GM12872 (cell line): Measurements from ENCODE around the gene CD7.

Experiments
- TF ChIP-seq, protein P1 (sequence below): IDR thresholded peaks from 3 replicates; pipeline ENCODE4 v1.5.1; 2011; ENCODE audit warnings: low read depth, mild to moderate bottlenecking, low read length, moderate library complexity; ENCODE audit not compliant: insufficient read depth

CD7 gene

DNA sequence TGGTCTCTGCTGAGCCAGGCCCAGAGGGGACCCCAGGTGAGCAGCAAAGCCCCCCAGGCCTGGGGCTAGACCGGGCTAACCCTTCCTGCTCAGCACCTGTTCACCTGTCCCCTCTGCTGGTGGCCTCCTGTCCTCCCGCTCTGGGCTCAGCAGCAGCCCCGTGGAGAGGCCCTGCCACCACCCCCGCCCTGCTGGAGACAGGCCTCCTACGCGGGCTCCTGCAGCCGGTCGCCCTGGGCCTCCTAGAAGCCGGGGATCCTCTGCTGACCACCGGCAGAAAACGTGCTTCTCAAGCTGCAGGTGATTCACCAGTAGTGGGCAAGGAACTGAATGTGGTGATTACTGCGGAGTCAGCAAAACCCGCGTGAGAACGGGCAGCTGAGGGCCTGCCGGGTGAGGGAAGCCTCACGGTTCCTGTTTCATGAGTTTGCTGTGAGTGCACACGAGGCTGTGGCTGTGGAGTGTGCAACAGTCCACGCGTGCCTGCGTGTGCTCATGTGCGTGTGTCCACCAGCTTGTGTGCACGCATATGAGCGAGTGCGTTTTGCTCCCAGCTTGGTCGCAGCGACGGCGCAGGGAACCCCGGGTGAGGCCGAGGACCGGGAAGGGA is 15.4 kb upstream of the CD7 start:
- TF ChIP-seq, protein P1, sequence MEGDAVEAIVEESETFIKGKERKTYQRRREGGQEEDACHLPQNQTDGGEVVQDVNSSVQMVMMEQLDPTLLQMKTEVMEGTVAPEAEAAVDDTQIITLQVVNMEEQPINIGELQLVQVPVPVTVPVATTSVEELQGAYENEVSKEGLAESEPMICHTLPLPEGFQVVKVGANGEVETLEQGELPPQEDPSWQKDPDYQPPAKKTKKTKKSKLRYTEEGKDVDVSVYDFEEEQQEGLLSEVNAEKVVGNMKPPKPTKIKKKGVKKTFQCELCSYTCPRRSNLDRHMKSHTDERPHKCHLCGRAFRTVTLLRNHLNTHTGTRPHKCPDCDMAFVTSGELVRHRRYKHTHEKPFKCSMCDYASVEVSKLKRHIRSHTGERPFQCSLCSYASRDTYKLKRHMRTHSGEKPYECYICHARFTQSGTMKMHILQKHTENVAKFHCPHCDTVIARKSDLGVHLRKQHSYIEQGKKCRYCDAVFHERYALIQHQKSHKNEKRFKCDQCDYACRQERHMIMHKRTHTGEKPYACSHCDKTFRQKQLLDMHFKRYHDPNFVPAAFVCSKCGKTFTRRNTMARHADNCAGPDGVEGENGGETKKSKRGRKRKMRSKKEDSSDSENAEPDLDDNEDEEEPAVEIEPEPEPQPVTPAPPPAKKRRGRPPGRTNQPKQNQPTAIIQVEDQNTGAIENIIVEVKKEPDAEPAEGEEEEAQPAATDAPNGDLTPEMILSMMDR, result no peak

DNA sequence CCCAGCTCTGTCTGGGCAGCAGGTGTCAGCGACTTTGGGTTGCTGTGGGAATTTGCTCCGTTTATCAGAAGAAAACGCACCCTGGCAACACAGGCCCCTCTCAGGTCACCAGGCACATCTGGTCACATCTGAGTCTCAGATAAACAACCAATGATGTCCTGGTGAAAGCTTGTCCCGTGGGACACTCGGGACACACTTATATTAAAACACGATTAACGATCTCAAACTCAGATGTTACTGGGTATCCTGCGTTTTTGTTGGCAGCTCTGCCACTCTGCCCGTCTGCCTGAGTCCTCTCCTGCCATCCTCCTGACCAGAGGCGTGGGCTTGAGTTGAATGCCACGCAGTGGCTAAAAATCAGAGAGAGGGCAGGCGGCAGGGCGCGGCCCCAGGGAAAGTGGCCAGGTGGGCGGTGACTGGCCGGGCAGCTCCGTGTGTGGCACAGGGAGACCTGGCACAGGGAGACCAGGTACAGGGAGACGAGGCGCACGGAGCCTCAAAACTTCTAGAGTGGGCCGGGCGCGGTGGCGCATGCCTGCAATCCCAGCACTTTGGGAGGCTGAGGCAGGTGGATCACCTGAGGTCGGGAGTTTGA is 14.0 kb upstream of the CD7 start:
- TF ChIP-seq, protein P1, result no peak

DNA sequence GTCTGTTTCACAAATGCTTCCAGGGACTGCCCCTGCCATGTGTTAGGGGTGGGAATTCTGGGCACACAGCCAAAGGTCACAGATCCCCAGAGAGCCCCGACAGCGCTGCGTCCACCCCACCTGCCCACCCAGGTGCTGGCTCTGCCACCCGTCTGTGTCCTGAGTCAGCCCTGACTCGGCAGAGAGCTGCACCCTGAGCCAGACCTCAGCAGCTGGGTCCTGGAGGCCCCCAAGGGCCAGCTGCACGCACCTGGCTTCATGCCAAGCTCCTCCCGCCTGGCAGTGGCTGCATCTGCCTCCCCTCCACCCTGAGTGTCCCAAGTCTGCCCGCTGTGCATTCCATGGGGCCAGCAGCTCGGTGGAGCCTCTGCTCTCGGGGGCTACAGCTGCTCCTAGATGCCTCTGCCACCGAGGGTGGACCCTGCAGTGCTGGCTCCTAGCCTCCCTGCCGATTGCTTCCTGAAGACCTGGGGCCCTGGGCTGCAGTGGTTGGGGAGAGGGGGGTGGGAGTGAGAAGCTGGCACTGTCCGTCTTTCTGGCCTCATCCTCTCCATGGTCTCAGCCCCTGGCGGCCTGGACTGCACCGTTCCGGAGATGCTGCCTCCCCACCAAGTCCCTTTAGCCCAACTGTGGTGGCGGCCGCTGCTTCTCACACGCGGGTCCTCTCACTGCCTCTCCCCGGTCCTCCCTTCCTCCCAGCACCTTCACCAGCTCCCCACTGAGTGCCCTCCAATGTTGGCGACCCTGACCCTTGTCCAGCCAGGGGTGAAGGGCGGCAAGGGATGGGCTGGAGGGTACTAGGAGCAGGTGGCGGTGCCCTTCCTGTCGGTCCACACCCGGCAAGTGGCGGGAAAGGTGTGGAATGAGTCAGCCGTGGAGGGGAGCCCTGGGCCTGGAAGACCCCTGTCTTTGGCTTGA is 13.2 kb upstream of the CD7 start:
- TF ChIP-seq, protein P1, result no peak

DNA sequence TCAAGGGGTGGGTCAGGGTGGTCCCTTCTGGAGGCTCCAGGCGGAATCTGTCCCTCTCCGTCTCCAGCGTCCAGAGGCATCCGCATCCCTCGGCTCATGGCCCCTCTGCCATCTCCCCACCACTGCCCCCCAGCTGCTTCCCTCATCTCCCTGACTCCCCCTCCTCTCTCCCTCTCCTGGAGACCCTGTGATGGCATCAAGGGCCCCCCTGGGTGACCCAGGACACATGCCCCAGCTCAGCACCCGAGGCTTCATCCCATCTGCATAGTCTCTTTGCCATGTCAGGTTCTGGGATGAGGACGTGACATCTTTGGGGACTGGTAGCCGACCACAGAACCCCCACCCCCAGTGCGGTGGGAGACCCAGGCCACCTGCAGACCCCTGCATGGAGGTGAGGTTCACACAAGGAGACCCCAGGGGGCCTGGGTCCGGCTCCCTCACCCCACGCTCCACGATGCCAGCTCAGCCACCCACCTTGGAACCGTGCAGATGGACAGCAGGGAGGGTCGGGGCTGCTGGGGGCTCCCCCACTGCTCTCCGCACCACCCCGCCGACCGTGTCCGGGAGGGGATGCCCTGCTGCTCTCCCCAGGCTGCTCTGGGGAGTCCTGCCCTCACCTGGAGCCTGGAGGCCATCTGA is 12.4 kb upstream of the CD7 start:
- TF ChIP-seq, protein P1, result no peak

DNA sequence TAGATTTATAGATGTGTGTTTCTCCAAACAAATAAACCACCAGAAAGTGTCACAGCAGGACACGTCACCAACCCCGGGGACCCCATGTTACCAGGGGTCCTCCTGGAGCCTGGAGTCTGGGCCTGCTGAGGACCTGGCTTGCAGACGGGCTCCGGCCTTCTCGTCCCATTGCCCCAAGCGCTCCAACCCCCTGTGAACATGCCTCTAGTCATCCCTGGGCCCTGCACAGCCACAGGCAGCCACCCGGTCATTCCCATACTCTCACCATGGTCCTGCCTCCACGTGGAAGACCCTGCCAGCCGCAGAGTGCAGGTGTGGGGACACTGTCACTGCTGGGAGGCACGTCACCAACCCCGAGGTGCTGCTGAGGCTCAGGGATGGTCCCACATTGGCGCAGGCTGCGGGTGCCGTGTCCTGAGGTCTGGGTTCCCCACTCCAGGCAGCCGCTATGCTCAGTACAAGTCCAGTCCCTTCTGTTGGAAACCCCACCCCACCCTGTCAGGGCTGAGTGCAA is 11.6 kb upstream of the CD7 start:
- TF ChIP-seq, protein P1, result no peak

DNA sequence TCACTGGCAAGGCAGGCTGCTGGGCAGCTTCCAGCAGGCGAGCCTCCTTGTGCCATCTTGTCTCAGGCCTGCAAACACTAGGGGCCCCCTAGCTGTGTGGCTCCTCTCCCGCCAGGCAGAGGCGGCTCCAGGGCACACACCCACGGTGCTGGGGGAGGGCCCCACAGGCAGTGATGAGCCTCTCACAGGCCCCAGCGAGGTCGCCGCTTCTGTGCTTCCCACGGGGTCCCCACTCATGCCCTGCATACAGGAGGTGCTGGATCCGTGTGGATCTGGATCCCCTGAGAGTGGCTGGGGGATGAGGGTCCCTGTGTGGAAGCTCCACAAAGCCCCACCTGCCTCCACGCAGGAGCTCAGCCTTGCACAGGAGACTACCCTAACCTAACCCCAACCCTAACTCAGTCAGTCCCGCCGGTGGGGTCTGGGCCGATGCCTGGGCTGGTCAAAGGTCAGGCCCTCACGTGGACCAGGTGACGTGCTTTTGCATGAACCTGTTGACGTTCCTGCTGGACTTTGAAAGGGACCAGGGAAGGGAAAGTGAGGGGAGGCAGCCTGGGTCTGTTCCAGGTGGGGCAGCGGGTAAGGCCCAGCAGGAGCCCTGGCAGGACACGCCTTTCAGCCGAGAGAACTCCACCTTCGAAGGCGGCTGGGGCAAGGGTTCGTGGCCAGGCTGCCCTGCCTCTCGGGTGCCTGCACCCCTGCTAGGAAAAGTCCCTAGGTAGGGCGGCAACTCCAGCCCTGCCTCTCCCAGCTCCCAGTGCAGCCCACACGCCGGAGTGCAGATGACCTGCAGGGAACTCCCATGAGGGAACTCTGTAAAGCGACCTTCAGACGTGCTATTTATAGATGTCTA is 11.0 kb upstream of the CD7 start:
- TF ChIP-seq, protein P1, result no peak
